HEK293 (cell line): ENCODE measurements around the gene CFAP46.

Experiments used
- CTCF ChIA-PET: fragments of 350-600 bp; formaldehyde crosslinking; extraction: SDS; loops from one replicate; lab custom pipeline; 2021; ENCODE audit warnings: antibody characterized with exemption; lab: Yijun Ruan, JAX
- POLR2A ChIA-PET: fragments of 300-600 bp; formaldehyde crosslinking; extraction: SDS; loops from one replicate; lab custom pipeline; 2020; ENCODE audit warnings: antibody characterized with exemption, inconsistent platforms; lab: Yijun Ruan, JAX
- H3K27ac ChIP-seq: fragments of 200-500 bp; sonication (Bioruptor generic); 2 replicates; pipeline ENCODE4 v1.5.1; 2014; ENCODE audit warnings: low read depth, low read length, control low read depth, inconsistent platforms; ENCODE audit errors: extremely low read depth
- H3K36me3 ChIP-seq, 2 experiments: fragments of 200-500 bp in 1 of 2; sonication (Bioruptor generic) in 1 of 2; 1 replicate in 1 of 2; 2 replicates in 1 of 2; pipeline ENCODE4 v1.5.1; 2014 to 2017; ENCODE audit warnings: inconsistent platforms in 2 of 2, low read length in 2 of 2; ENCODE audit not compliant: control insufficient read depth in 2 of 2, insufficient read depth in 1 of 2
- H3K4me1 ChIP-seq: fragments of 200-500 bp; sonication (Bioruptor generic); 2 replicates; pipeline ENCODE4 v1.5.1; 2014; ENCODE audit warnings: mild to moderate bottlenecking, low read length, inconsistent platforms; ENCODE audit not compliant: control insufficient read depth, insufficient read depth
- H3K4me3 ChIP-seq: 2 replicates; pipeline ENCODE4 v1.5.1; 2011; ENCODE audit warnings: low read depth, mild to moderate bottlenecking, control low read depth, low read length, moderate library complexity
- H3K9me3 ChIP-seq: fragments of 200-500 bp; sonication (Bioruptor generic); 2 replicates; pipeline ENCODE4 v1.5.1; 2014; ENCODE audit warnings: low read depth, low read length, inconsistent platforms; ENCODE audit not compliant: control insufficient read depth, insufficient read depth
- BCL11B ChIP-seq: fragments of 450-650 bp; formaldehyde crosslinking; IDR thresholded peaks from 2 replicates; pipeline ENCODE4 v1.5.1; 2016; ENCODE audit warnings: low read depth, missing biosample characterization, missing genetic modification characterization
- EGR2 ChIP-seq: fragments of 450-650 bp; formaldehyde crosslinking; IDR thresholded peaks from 2 replicates; pipeline ENCODE4 v1.5.1; 2016; ENCODE audit warnings: low read depth, missing biosample characterization, missing genetic modification characterization
- GLIS2 ChIP-seq: fragments of 450-650 bp; formaldehyde crosslinking; IDR thresholded peaks from 2 replicates; pipeline ENCODE4 v1.5.1; 2016; ENCODE audit warnings: missing biosample characterization, missing genetic modification characterization
- RBAK ChIP-seq: fragments of 450-650 bp; formaldehyde crosslinking; IDR thresholded peaks from 2 replicates; pipeline ENCODE4 v1.5.1; 2016; ENCODE audit warnings: missing biosample characterization, missing genetic modification characterization
- SP7 ChIP-seq: fragments of 450-650 bp; formaldehyde crosslinking; IDR thresholded peaks from 2 replicates; pipeline ENCODE4 v1.5.1; 2016; ENCODE audit warnings: missing biosample characterization, missing genetic modification characterization
- WT1 ChIP-seq: fragments of 450-650 bp; formaldehyde crosslinking; IDR thresholded peaks from 2 replicates; pipeline ENCODE4 v1.5.1; 2016; ENCODE audit warnings: missing biosample characterization, missing genetic modification characterization
- ZEB2 ChIP-seq: fragments of 450-650 bp; formaldehyde crosslinking; IDR thresholded peaks from 2 replicates; pipeline ENCODE4 v1.5.1; 2016; ENCODE audit warnings: missing biosample characterization, missing genetic modification characterization
- ZNF169 ChIP-seq: fragments of 450-650 bp; formaldehyde crosslinking; IDR thresholded peaks from 2 replicates; pipeline ENCODE4 v1.5.1; 2016; ENCODE audit warnings: missing biosample characterization, missing genetic modification characterization
- ZNF175 ChIP-seq: fragments of 450-650 bp; formaldehyde crosslinking; IDR thresholded peaks from 2 replicates; pipeline ENCODE4 v1.5.1; 2016; ENCODE audit warnings: missing biosample characterization, missing genetic modification characterization
- ZNF214 ChIP-seq: fragments of 450-650 bp; formaldehyde crosslinking; IDR thresholded peaks from 2 replicates; pipeline ENCODE4 v1.5.1; 2017; ENCODE audit warnings: missing biosample characterization, mild to moderate bottlenecking, missing genetic modification characterization, borderline replicate concordance
- ZNF366 ChIP-seq: fragments of 450-650 bp; formaldehyde crosslinking; conservative IDR thresholded peaks from 2 replicates; pipeline ENCODE4 v1.5.1; 2016; ENCODE audit warnings: missing biosample characterization, missing genetic modification characterization
- ZNF391 ChIP-seq: fragments of 450-650 bp; formaldehyde crosslinking; IDR thresholded peaks from 2 replicates; pipeline ENCODE4 v1.5.1; 2016; ENCODE audit warnings: low read depth, missing biosample characterization, missing genetic modification characterization, borderline replicate concordance
- ZNF548 ChIP-seq: fragments of 450-650 bp; formaldehyde crosslinking; IDR thresholded peaks from 2 replicates; pipeline ENCODE4 v1.5.1; 2016; ENCODE audit warnings: missing biosample characterization, missing genetic modification characterization
- ZNF560 ChIP-seq: fragments of 450-650 bp; formaldehyde crosslinking; IDR thresholded peaks from 2 replicates; pipeline ENCODE4 v1.5.1; 2017; ENCODE audit warnings: missing biosample characterization, missing genetic modification characterization, borderline replicate concordance
- ZNF596 ChIP-seq: fragments of 450-650 bp; IDR thresholded peaks from 2 replicates; pipeline ENCODE4 v1.5.0; 2018; ENCODE audit warnings: missing biosample characterization, mild to moderate bottlenecking, missing genetic modification characterization, moderate library complexity
- ZNF654 ChIP-seq: fragments of 450-650 bp; formaldehyde crosslinking; IDR thresholded peaks from 2 replicates; pipeline ENCODE4 v1.5.1; 2016; ENCODE audit warnings: low read depth, missing biosample characterization, missing genetic modification characterization
- ZNF76 ChIP-seq: fragments of 450-650 bp; formaldehyde crosslinking; IDR thresholded peaks from 2 replicates; pipeline ENCODE4; 2016; ENCODE audit warnings: low read depth, missing biosample characterization, missing genetic modification characterization, borderline replicate concordance
- TF ChIP-seq, protein P1 (sequence below): fragments of 450-650 bp; formaldehyde crosslinking; optimal IDR thresholded peaks from 2 replicates; pipeline ENCODE3; 2016; ENCODE audit warnings: missing biosample characterization, mild to moderate bottlenecking, missing genetic modification characterization

CFAP46 gene

DNA sequence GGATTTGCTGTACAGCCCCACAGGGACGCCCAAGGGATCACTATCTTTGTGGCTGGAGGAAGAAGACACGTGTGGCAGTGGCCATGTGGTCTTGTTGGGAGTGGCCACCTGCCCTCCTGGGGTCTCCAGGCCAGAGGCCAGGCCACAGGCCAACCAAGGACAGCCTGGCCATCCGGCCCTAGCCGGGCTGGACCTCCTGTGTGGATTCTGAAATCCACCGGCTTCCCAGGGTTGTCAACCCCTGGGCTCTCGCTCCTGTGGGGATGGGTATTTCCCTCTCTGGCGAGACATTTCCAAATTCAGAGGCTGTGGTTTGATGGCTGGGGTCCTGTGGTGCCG, 31.5 kb upstream of the CFAP46 start:
- no peaks in the 10 kb centered on the region for H3K9me3 ChIP-seq
- H3K36me3 ChIP-seq, result no peaks in the 10 kb centered on the region
- no peaks in the 10 kb centered on the region for H3K4me1 ChIP-seq
- H3K4me3 ChIP-seq, result no peak overlapping the region
- ChIA-PET CTCF (no interaction called here), POLR2A (no interaction called here)
- TF ChIP-seq GLIS2 (tag by site-specific recombination) (no peak), ZNF76 (tag by site-specific recombination) (no peak)
- H3K27ac ChIP-seq, result no peak overlapping the region

DNA sequence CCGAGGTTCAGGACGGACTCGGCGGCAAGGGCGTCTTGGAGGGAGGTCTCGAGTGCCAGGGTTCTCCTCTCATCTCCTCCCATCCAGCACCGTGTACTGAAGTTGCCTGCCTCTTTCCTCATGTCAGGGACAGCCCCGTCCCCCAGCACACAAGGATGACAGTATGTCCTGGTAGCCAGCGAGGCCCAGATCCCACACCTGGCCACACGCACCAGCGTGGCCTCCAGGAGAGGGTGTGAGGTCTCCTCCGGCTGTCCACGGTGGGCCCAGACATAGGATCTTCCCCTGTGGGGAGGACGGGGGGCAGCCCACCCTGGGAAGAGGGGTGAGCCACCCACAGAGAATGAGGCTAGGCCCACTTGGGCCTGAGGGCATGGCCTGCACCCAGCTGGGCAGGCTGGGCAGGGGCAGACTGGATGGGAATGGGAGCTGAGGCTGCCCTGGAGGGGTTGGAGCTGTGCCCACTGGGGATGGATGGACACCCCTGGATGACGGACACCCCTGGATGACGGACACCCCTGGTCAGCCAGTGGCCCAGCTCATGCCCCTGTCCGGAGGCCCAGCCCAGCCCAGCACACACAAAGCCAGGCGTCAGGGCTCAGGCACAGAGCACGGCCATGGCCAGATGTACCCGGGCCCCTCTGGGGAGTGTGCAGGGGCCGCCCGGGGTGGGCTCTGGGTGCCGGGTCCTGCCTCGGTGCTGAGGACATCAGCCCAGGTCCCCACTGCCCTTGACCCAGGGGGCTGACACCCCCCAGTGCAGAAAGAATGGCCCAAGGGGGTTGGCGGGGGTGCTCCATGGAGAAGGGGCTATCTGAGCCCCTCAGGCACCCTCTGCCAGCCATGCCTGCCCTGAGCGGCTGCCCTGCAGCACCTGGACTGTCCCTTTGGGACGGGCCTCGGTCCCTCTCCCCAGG, 30.9 kb upstream of the CFAP46 start:
- no peaks in the 10 kb centered on the region for H3K4me1 ChIP-seq
- H3K4me3 ChIP-seq, result no peak overlapping the region
- POLR2A ChIA-PET, result no interaction called here
- no peaks in the 10 kb centered on the region for H3K36me3 ChIP-seq
- TF ChIP-seq WT1 (tag by site-specific recombination) (no peak), ZNF175 (tag by site-specific recombination) (no peak), ZNF596 (no peak), RBAK (no peak), ZNF366 (no peak), ZNF548 (tag by site-specific recombination) (no peak), BCL11B (tag by site-specific recombination) (no peak), SP7 (tag by site-specific recombination) (no peak), ZNF391 (tag by site-specific recombination) (no peak), ZNF169 (tag by site-specific recombination) (no peak), ZNF214 (tag by site-specific recombination) (no peak), ZNF560 (no peak), ZEB2 (tag by site-specific recombination) (no peak), EGR2 (no peak)
- TF ChIP-seq, protein P1, sequence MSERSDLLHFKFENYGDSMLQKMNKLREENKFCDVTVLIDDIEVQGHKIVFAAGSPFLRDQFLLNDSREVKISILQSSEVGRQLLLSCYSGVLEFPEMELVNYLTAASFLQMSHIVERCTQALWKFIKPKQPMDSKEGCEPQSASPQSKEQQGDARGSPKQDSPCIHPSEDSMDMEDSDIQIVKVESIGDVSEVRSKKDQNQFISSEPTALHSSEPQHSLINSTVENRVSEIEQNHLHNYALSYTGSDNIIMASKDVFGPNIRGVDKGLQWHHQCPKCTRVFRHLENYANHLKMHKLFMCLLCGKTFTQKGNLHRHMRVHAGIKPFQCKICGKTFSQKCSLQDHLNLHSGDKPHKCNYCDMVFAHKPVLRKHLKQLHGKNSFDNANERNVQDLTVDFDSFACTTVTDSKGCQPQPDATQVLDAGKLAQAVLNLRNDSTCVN (tag by site-specific recombination), result no peak
- no peak overlapping the region for H3K27ac ChIP-seq
- no peaks in the 10 kb centered on the region for H3K9me3 ChIP-seq
- CTCF ChIA-PET, result no interaction called here

DNA sequence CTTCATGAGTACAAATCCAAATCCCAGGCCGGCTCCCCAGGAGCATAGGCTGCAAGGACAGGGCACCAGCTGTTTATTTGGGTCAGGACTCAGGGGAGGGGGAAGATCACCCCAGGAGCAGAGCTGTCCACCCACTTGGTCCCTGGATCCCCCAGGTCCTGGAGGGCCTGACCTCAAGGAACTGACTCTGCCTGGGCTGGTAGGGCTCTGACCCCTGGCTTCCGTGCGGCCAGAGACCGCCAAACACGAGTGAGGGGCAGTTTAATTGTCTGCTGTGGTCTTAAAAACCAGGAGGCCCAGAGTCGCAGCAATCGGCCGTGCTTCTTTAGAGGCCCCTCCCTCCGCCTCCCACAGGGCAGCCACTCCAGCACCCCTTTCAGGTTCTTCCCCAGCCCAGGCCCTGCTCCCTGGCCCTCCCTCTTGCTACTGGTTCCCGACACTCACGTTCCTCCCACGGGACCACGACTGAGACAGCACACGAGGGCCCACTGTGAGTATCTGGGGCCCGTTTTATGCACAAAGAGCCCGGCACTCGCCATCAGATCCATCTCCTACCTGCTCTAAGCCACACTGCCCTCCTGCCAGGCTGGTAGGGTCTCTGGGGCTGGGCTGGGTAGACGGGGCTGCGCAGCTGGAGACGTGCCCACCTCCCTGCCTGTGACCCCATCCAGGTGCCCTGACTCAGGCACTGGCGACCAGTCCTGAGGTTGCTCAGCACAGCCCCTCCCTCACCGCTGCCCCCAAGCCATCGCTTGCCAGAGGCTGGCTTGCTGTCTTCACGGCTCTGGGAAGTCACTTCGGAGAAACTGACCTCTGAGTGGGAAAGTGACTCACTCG, 30.0 kb upstream of the CFAP46 start:
- no peak overlapping the region for H3K27ac ChIP-seq
- no peak overlapping the region for H3K4me3 ChIP-seq
- no peak for TF ChIP-seq ZNF654 (tag by site-specific recombination)
- TF ChIP-seq, all 188 proteins: peak for 0
- no peaks in the 10 kb centered on the region for H3K36me3 ChIP-seq
- CTCF ChIA-PET, result no interaction called here
- no peaks in the 10 kb centered on the region for H3K4me1 ChIP-seq
- no peaks in the 10 kb centered on the region for H3K9me3 ChIP-seq
- POLR2A ChIA-PET, result no interaction called here
